Activated naive CD4-positive, alpha-beta T cell treated with anti-CD3 and anti-CD28 coated beads, Interleukin-2, amount 10 ng/mL, durations not matched to agents 7 days and 5 days (primary cell): ENCODE results near the gene PRX.
"Not testable (repeated sequence)": the region's sequence is repeated elsewhere in the genome, so short reads cannot be mapped to it uniquely, and the experiment has no call there.

ENCODE experiments used
- CTCF ChIA-PET: fragments of 350-600 bp; sonication (Branson Sonifier 250); formaldehyde crosslinking; loops from one replicate; lab custom pipeline; 2021; ENCODE audit warnings: antibody characterized with exemption; lab: Charles Lee
- DNase-seq: peaks from one replicate; pipeline ENCODE4 v3.0.0-alpha.2; 2020
- H3K27ac Mint-ChIP-seq: one replicate; pipeline ENCODE4 v1.8.0; 2021; ENCODE audit warnings: mild to moderate bottlenecking, moderate library complexity, mixed read lengths
- H3K27me3 Mint-ChIP-seq: one replicate; pipeline ENCODE4 v1.8.0; 2021; ENCODE audit warnings: mild to moderate bottlenecking, mixed read lengths
- H3K36me3 Mint-ChIP-seq: one replicate; pipeline ENCODE4 v1.8.0; 2021; ENCODE audit warnings: mixed read lengths
- H3K4me1 Mint-ChIP-seq: one replicate; pipeline ENCODE4 v1.8.0; 2021; ENCODE audit warnings: mixed read lengths
- H3K4me3 Mint-ChIP-seq: one replicate; pipeline ENCODE4 v1.8.0; 2021; ENCODE audit warnings: mild to moderate bottlenecking, moderate library complexity, mixed read lengths
- H3K9me3 Mint-ChIP-seq: one replicate; pipeline ENCODE4 v1.8.0; 2021; ENCODE audit warnings: mixed read lengths

PRX gene

GRCh38 chr19:40445780-40446262, 32.6 kb upstream of the PRX start:
- CTCF ChIA-PET = no interaction called here
- H3K4me3 Mint-ChIP-seq = peak overlapping the region; percentile 28
- H3K9me3 Mint-ChIP-seq = no peaks in the 10 kb centered on the region
- peaks cover 19% of the 10 kb centered on the region for H3K4me1 Mint-ChIP-seq
- H3K27me3 Mint-ChIP-seq = peaks cover 4% of the 10 kb centered on the region
- H3K27ac Mint-ChIP-seq = no peak overlapping the region
- no peak for DNase-seq
- peaks cover 11% of the 10 kb centered on the region for H3K36me3 Mint-ChIP-seq

DNA sequence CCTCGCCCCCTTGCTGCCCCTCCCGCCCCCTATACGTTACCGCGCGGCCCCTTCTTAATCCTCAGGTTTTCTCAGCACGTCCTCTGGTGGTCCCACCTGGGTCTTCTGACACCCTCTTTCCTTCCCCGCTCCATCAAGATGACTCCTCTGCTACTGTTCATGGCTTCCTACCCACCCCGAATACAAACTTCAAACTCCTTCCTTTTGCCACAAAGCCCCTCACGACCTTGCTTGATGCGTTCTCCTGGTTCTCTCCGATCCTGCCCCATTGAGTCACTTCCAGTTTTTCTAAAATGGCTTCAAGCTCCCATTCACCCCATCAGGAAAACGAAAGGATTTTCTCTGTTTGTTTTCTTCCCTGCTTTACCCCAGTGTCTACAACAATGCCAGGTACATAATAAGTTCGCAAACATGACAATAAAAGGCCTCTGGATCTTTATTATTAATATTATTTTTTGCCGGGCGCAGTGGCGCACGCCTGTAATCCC, 31.7 kb upstream of the PRX start:
- H3K27ac Mint-ChIP-seq = peak overlapping the region; percentile 97
- peaks cover 4% of the 10 kb centered on the region for H3K27me3 Mint-ChIP-seq
- DNase-seq = no peak
- H3K9me3 Mint-ChIP-seq = no peaks in the 10 kb centered on the region
- peak overlapping the region; percentile 97 for H3K4me3 Mint-ChIP-seq
- CTCF ChIA-PET = no interaction called here
- H3K36me3 Mint-ChIP-seq = peaks cover 18% of the 10 kb centered on the region
- peaks cover 19% of the 10 kb centered on the region for H3K4me1 Mint-ChIP-seq

- peaks cover 19% of the 10 kb centered on the region for H3K4me1 Mint-ChIP-seq
- peaks cover 18% of the 10 kb centered on the region for H3K36me3 Mint-ChIP-seq
- CTCF ChIA-PET = interaction anchor here (1.6 to 1.8 kb wide), 2 partner anchors 23 to 139 kb away, joined by 4 to 10 read pairs; no protein-coding TSS in a partner anchor
- peak; percentile 97 for DNase-seq
- peak within 1 kb of the TSS; percentile 97 for H3K27ac Mint-ChIP-seq
- peaks cover 4% of the 10 kb centered on the region for H3K27me3 Mint-ChIP-seq
- peak within 1 kb of the TSS; percentile 97 for H3K4me3 Mint-ChIP-seq
- H3K9me3 Mint-ChIP-seq = no peaks in the 10 kb centered on the region
Measured at GRCh38 chr19:40444000-40444824, 31.0 kb upstream of the PRX start, which contains the start of gene SERTAD3. TSS of gene SERTAD3 (minus strand) at chr19:40444335. CDS start at chr19:40442080, 2,255 bp downstream.

GRCh38 chr19:40443131-40443999, 30.2 kb upstream of the PRX start:
- peak; percentile 100 for DNase-seq
- Mint-ChIP-seq H3K27ac (peak overlapping the region; percentile 97), H3K4me1 (peaks cover 19% of the 10 kb centered on the region), H3K4me3 (peak overlapping the region; percentile 97), H3K36me3 (peaks cover 18% of the 10 kb centered on the region), H3K9me3 (no peaks in the 10 kb centered on the region), H3K27me3 (peaks cover 4% of the 10 kb centered on the region)
- CTCF ChIA-PET = interaction anchor here (0.7 to 1.8 kb wide), 5 partner anchors 16 to 138 kb away, joined by 3 to 10 read pairs (median 4); partner anchors contain the start of gene SERTAD1

GRCh38 chr19:40442328-40443130, 29.4 kb upstream of the PRX start:
- Mint-ChIP-seq H3K27ac (peak overlapping the region; percentile 97), H3K27me3 (peaks cover 4% of the 10 kb centered on the region), H3K4me3 (peak overlapping the region; percentile 97), H3K9me3 (no peaks in the 10 kb centered on the region), H3K36me3 (peaks cover 18% of the 10 kb centered on the region), H3K4me1 (peaks cover 19% of the 10 kb centered on the region)
- peak; percentile 32 for DNase-seq
- CTCF ChIA-PET = interaction anchor here (0.7 to 1.8 kb wide), 5 partner anchors 15 to 137 kb away, joined by 3 to 10 read pairs (median 4); partner anchors contain the start of gene SERTAD1

- Mint-ChIP-seq H3K27me3 (peaks cover 4% of the 10 kb centered on the region), H3K4me3 (peak overlapping the region; percentile 97), H3K27ac (no peak overlapping the region), H3K9me3 (no peaks in the 10 kb centered on the region), H3K4me1 (peaks cover 19% of the 10 kb centered on the region), H3K36me3 (peaks cover 18% of the 10 kb centered on the region)
- no peak for DNase-seq
- CTCF ChIA-PET = no interaction called here
Measured at GRCh38 chr19:40441719-40442253, 28.6 kb upstream of the PRX start.

DNA sequence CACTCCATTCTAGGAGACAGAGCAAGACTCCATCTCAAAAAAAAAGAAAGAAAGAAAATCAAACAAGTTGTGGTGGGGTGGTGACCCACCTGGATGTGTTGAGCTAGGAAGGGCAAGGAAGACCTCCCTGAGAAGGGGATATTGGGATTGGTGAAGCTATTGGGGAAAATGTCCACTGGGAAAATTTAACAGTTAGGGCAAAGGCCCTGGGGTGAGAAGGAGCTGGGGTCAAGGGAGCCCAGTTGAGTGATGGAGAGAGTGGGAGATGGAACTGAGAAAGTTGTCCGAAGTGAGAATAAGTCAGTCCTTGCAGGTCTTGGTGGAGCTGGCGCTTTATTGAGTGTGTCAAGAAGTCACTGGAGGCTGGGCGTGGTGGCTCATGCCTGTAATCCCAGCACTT, 25.1 kb upstream of the PRX start:
- Mint-ChIP-seq H3K9me3 (no peaks in the 10 kb centered on the region), H3K4me3 (no peak overlapping the region), H3K27me3 (no peaks in the 10 kb centered on the region), H3K4me1 (peaks cover 25% of the 10 kb centered on the region), H3K27ac (no peak overlapping the region), H3K36me3 (peaks cover 18% of the 10 kb centered on the region)
- DNase-seq = no peak
- CTCF ChIA-PET = no interaction called here

DNA sequence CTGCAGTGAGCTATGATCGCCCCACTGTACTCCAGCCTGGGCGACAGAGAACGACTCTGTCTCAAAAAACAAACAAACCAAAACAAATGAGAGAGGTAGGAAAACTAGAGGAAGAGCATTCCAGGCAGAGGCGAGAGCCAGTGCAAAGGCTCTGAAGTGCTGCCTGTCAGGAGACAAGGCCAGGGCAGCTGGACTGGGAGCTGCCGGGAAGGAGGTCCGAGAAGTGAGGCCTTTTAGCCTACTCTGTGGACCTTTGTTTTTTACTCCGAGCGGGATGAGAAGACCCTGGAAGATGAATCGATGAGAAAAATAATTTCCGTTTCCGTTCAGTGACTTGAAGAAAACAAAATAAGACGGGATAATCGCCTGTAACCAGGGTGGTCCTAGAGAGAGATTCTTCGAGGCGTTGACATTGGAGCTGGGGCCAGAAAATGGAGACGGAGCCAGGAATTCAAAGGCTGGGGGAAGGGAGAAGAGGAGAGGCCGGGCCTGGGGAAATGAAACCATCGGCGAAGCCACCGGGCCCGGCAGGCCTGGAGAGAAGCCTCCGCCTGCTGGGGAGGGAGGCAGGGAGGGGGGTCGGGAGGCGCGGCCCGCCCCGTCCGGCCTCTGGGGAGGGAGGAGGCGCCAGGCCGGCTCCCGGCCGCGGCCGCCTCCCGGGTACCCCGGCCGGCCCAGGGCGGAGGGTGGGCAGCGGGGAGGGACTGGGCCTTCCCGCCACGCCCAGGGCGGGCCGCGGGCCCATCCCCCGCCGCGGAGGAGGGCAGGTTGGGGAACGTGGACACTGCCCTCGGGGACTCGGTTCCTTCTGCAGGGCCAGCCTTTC, 20.4 kb upstream of the PRX start:
- peak; percentile 79 for DNase-seq
- CTCF ChIA-PET = no interaction called here
- peak overlapping the region; percentile 84 for H3K4me3 Mint-ChIP-seq

GRCh38 chr19:40432760-40433159, 19.6 kb upstream of the PRX start:
- H3K9me3 Mint-ChIP-seq, H3K36me3 Mint-ChIP-seq, H3K27me3 Mint-ChIP-seq, DNase-seq, CTCF ChIA-PET: not testable (repeated sequence)
- peak overlapping the region; percentile 95 for H3K27ac Mint-ChIP-seq
- H3K4me1 Mint-ChIP-seq = peaks cover 23% of the 10 kb centered on the region
- H3K4me3 Mint-ChIP-seq = peak overlapping the region; percentile 84

More for the DNA sequence above, 20.4 kb upstream of the PRX start:
- peaks cover under 1% of the 10 kb centered on the region for H3K27me3 Mint-ChIP-seq
- H3K4me1 Mint-ChIP-seq = peaks cover 23% of the 10 kb centered on the region
- no peaks in the 10 kb centered on the region for H3K9me3 Mint-ChIP-seq
- peak overlapping the region; percentile 95 for H3K27ac Mint-ChIP-seq
- no peaks in the 10 kb centered on the region for H3K36me3 Mint-ChIP-seq

DNA sequence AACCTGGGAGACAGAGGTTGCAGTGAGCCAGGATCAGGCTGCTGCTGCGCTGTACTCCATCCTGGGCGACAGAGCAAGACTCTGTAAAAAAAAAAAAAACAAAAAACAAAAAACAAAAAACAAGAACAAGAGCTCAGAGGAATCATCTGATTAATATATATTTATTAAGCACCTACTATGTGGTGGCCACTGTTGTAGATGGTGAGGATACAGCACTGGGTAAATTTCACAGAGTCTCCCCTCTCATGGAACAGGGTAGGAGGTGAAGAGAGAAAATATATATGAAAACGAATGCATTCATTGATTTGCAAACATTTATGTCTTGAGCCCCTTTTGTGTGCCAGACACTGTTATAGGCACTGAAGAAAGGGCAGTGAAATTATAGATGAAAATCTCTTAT, 18.5 kb upstream of the PRX start:
- CTCF ChIA-PET = no interaction called here
- Mint-ChIP-seq H3K27ac (peak overlapping the region; percentile 69), H3K4me3 (no peak overlapping the region), H3K27me3 (peaks cover 8% of the 10 kb centered on the region), H3K4me1 (peaks cover 23% of the 10 kb centered on the region), H3K9me3 (no peaks in the 10 kb centered on the region), H3K36me3 (no peaks in the 10 kb centered on the region)
- DNase-seq = no peak

DNA sequence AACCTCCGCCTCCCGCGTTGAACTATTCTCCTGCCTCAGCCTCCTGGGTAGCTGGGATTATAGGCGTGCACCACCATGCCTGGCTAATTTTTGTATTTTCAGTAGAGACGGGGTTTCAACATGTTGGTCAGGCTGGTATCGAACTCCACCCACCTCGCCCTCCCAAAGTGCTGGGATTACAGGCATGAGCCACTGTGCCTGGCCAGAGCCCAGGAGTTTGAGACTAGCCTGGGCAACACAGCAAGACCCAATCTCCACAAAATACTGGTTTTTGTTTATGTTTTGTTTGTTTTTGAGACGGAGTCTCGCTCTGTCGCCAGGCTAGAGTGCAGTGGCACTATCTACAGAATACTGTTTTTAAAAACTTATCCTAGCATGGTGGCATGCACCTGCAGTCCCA, 17.1 kb upstream of the PRX start:
- H3K9me3 Mint-ChIP-seq, H3K27ac Mint-ChIP-seq: not testable (repeated sequence)

GRCh38 chr19:40428197-40428596, 15.0 kb upstream of the PRX start:
- CTCF ChIA-PET = interaction anchor here (1.4 kb wide), 1 partner anchor 15 kb away, joined by 3 read pairs; no protein-coding TSS in a partner anchor

More for the DNA sequence above, 17.1 kb upstream of the PRX start:
- H3K4me3 Mint-ChIP-seq, H3K36me3 Mint-ChIP-seq, DNase-seq: not testable (repeated sequence)
- CTCF ChIA-PET = interaction anchor here (0.7 to 1.9 kb wide), 2 partner anchors 34 to 205 kb away, joined by 3 to 4 read pairs; no protein-coding TSS in a partner anchor
- peaks cover 29% of the 10 kb centered on the region for H3K4me1 Mint-ChIP-seq
- H3K27me3 Mint-ChIP-seq = peaks cover 14% of the 10 kb centered on the region

More at GRCh38 chr19:40428197-40428596, 15.0 kb upstream of the PRX start:
- H3K4me3 Mint-ChIP-seq, H3K36me3 Mint-ChIP-seq, DNase-seq, H3K27ac Mint-ChIP-seq, H3K9me3 Mint-ChIP-seq: not testable (repeated sequence)
- Mint-ChIP-seq H3K27me3 (peaks cover 14% of the 10 kb centered on the region), H3K4me1 (peaks cover 31% of the 10 kb centered on the region)
